H1 (cell line): ENCODE data around the gene FTSJ3. TPM values are rescaled to one million over a fixed set of nuclear protein-coding genes. Genes with fewer than 3 reads are reported as not detected.
"Not testable (repeated sequence)": the region's sequence is repeated elsewhere in the genome, so short reads cannot be mapped to it uniquely, and the experiment has no call there.

ENCODE experiments used
- CTCF ChIA-PET: fragments of 300-600 bp; sonication (Branson Sonifier 250); formaldehyde crosslinking; loops from one replicate; lab custom pipeline; 2021; ENCODE audit not compliant: partially characterized antibody; lab: Charles Lee
- POLR2A ChIA-PET: fragments of 300-600 bp; sonication (Branson Sonifier 250); formaldehyde crosslinking; loops from one replicate; lab custom pipeline; 2021; ENCODE audit warnings: inconsistent platforms; ENCODE audit not compliant: partially characterized antibody; lab: Charles Lee
- DNase-seq, 2 experiments: peaks; one replicate each; pipeline versions ENCODE4 v3.0.0 to v3.0.0-alpha.2; 2010 to 2022; ENCODE audit warnings: low spot score in 2 of 2, low read depth in 1 of 2, mixed read lengths in 1 of 2
- FAIRE-seq: peaks from 2 replicates; lab custom pipeline; 2011; peaks lifted over from hg19 to GRCh38; lab: Jason Lieb, UNC
- H2AFZ ChIP-seq: 2 replicates; pipeline ENCODE4 v1.8.1; 2012; ENCODE audit warnings: low read length, inconsistent platforms
- H2AK5ac ChIP-seq: 2 replicates; pipeline ENCODE4 v1.6.1; 2013; ENCODE audit warnings: low read depth, low read length
- H2BK120ac ChIP-seq: replicated peaks from 2 replicates; pipeline ENCODE3; 2013; ENCODE audit warnings: low read depth, low read length, inconsistent platforms
- H2BK12ac ChIP-seq: 2 replicates; pipeline ENCODE4 v1.6.1; 2013; ENCODE audit warnings: low read depth, low read length
- H2BK15ac ChIP-seq: 2 replicates; pipeline ENCODE4 v1.6.1; 2013; ENCODE audit warnings: low read length
- H2BK20ac ChIP-seq: 2 replicates; pipeline ENCODE4 v1.6.1; 2013; ENCODE audit warnings: low read length
- H2BK5ac ChIP-seq: 2 replicates; pipeline ENCODE4 v1.6.1; 2013; ENCODE audit warnings: low read depth, low read length
- H3K14ac ChIP-seq: 2 replicates; pipeline ENCODE4 v1.6.1; 2013; ENCODE audit warnings: inconsistent platforms; ENCODE audit not compliant: insufficient read length
- H3K18ac ChIP-seq: 2 replicates; pipeline ENCODE4 v1.6.1; 2013; ENCODE audit warnings: low read length; ENCODE audit errors: extremely low read depth
- H3K23ac ChIP-seq: 2 replicates; pipeline ENCODE4 v1.6.1; 2013; ENCODE audit warnings: inconsistent platforms; ENCODE audit not compliant: insufficient read length
- H3K23me2 ChIP-seq: 2 replicates; pipeline ENCODE4 v1.6.1; 2013; ENCODE audit warnings: low read depth, low read length
- H3K27ac ChIP-seq: 2 replicates; pipeline ENCODE4 v1.6.1; 2011; ENCODE audit warnings: low read depth, low read length, inconsistent platforms
- H3K27me3 ChIP-seq, 4 experiments: replicated peaks in 1 of 4; 1 replicate in 1 of 4; 2 replicates in 3 of 4; pipeline versions ENCODE4 v1.6.1 to v1.8.1; 2011 to 2013; ENCODE audit warnings: low read length in 3 of 4, mild to moderate bottlenecking in 3 of 4, inconsistent platforms in 2 of 4, mixed read lengths in 2 of 4, moderate library complexity in 1 of 4; ENCODE audit not compliant: control insufficient read depth in 3 of 4, insufficient read depth in 3 of 4; ENCODE audit errors: extremely low read depth in 1 of 4
- H3K36me3 ChIP-seq, 4 experiments: 2 replicates each; pipeline versions ENCODE4 v1.6.1 to v1.8.1; 2011 to 2013; ENCODE audit warnings: mild to moderate bottlenecking in 4 of 4, low read length in 3 of 4, moderate library complexity in 2 of 4, control low read depth in 1 of 4, inconsistent platforms in 1 of 4; ENCODE audit not compliant: insufficient read depth in 4 of 4, control insufficient read depth in 2 of 4
- H3K4ac ChIP-seq: replicated peaks from 2 replicates; pipeline ENCODE3; 2013; ENCODE audit warnings: low read length, low read depth, mixed read lengths, inconsistent platforms; ENCODE audit not compliant: insufficient read length
- H3K4me1 ChIP-seq, 4 experiments: replicated peaks in 1 of 4; 1 replicate in 1 of 4; 2 replicates in 3 of 4; pipeline versions ENCODE4 v1.6.1 to v1.8.1; 2011 to 2013; ENCODE audit warnings: low read length in 3 of 4, inconsistent platforms in 2 of 4, mixed read lengths in 1 of 4; ENCODE audit not compliant: insufficient read depth in 4 of 4, control insufficient read depth in 3 of 4
- H3K4me2 ChIP-seq, 2 experiments: 2 replicates each; pipeline versions ENCODE4 v1.6.1 to v1.8.1; 2011 to 2013; ENCODE audit warnings: low read depth in 2 of 2, low read length in 2 of 2, control low read depth in 1 of 2, inconsistent platforms in 1 of 2, mild to moderate bottlenecking in 1 of 2; ENCODE audit not compliant: insufficient read depth in 1 of 2
- H3K4me3 ChIP-seq, 4 experiments: fragments of 200-600, 300-600 bp in 1 of 4; sonication (generic), shearing (Covaris generic), sonication (Bioruptor Twin) in 1 of 4; 2 replicates each; pipeline versions ENCODE4 v1.5.1 to v1.8.1; 2011 to 2016; ENCODE audit warnings: low read length in 4 of 4, low read depth in 3 of 4, control low read depth in 2 of 4, inconsistent platforms in 2 of 4, mild to moderate bottlenecking in 2 of 4, mixed read lengths in 1 of 4, moderate library complexity in 1 of 4; ENCODE audit not compliant: insufficient read depth in 2 of 4; ENCODE audit errors: extremely low read depth in 1 of 4
- H3K56ac ChIP-seq: replicated peaks from 2 replicates; pipeline ENCODE3; 2013; ENCODE audit warnings: low read depth, mild to moderate bottlenecking, mixed read lengths, low read length, inconsistent platforms; ENCODE audit not compliant: insufficient read length
- H3K79me1 ChIP-seq: 2 replicates; pipeline ENCODE4 v1.6.1; 2013; ENCODE audit warnings: low read depth, low read length, control low read depth
- H3K79me2 ChIP-seq, 2 experiments: 2 replicates each; pipeline versions ENCODE4 v1.6.1 to v1.8.1; 2012 to 2013; ENCODE audit warnings: low read length in 2 of 2, mild to moderate bottlenecking in 2 of 2, inconsistent platforms in 1 of 2; ENCODE audit not compliant: insufficient read depth in 2 of 2, control insufficient read depth in 1 of 2
- H3K9ac ChIP-seq, 4 experiments: replicated peaks in 1 of 4; 1 replicate in 1 of 4; 2 replicates in 3 of 4; pipeline versions ENCODE4 v1.6.1 to v1.8.1; 2011 to 2013; ENCODE audit warnings: low read depth in 3 of 4, low read length in 3 of 4, control low read depth in 2 of 4, mild to moderate bottlenecking in 2 of 4, moderate library complexity in 2 of 4, inconsistent platforms in 1 of 4; ENCODE audit errors: extremely low read depth in 1 of 4
- H3K9me3 ChIP-seq, 2 experiments: 2 replicates each; pipeline versions ENCODE4 v1.6.1 to v1.8.1; 2012 to 2013; ENCODE audit warnings: mild to moderate bottlenecking in 2 of 2, moderate library complexity in 2 of 2, control low read depth in 1 of 2, inconsistent platforms in 1 of 2, low read depth in 1 of 2, low read length in 1 of 2, mixed read lengths in 1 of 2; ENCODE audit not compliant: insufficient read depth in 2 of 2
- H4K20me1 ChIP-seq, 2 experiments: replicated peaks in 1 of 2; 2 replicates each; pipeline versions ENCODE3 to v1.8.1; 2011 to 2013; ENCODE audit warnings: inconsistent platforms in 2 of 2, low read length in 2 of 2, mild to moderate bottlenecking in 1 of 2; ENCODE audit not compliant: insufficient read depth in 2 of 2, control insufficient read depth in 1 of 2
- H4K5ac ChIP-seq: 2 replicates; pipeline ENCODE4 v1.6.1; 2013; ENCODE audit warnings: low read length, low read depth, mixed read lengths, inconsistent platforms; ENCODE audit not compliant: insufficient read length
- H4K8ac ChIP-seq: 2 replicates; pipeline ENCODE4 v1.8.0; 2013; ENCODE audit warnings: mild to moderate bottlenecking, moderate library complexity, low read length, inconsistent platforms; ENCODE audit not compliant: insufficient read depth; ENCODE audit errors: extremely low read depth
- H4K91ac ChIP-seq: replicated peaks from 2 replicates; pipeline ENCODE3; 2013; ENCODE audit warnings: low read length, mixed read lengths, inconsistent platforms; ENCODE audit not compliant: insufficient read length
- CTCF ChIP-seq, 3 experiments: IDR thresholded peaks; 1 replicate in 2 of 3; 2 replicates in 1 of 3; pipeline versions ENCODE4 v1.5.1 to v1.6.1; 2011; ENCODE audit warnings: low read length in 3 of 3, mild to moderate bottlenecking in 3 of 3, inconsistent platforms in 2 of 3, low read depth in 1 of 3, moderate library complexity in 1 of 3; ENCODE audit not compliant: insufficient read depth in 1 of 3; ENCODE audit errors: control extremely low read depth in 1 of 3
- WGBS, 2 experiments: shearing (Covaris generic) in 1 of 2; methylation state at CpG; one replicate each; pipeline versions ENCODE4 v1.1.6 to v1.1.7; 2013 to 2015; ENCODE audit warnings: low lambda C conversion rate in 2 of 2, mixed read lengths in 2 of 2, inconsistent platforms in 1 of 2, low coverage in 1 of 2, missing lambda C conversion rate in 1 of 2; ENCODE audit not compliant: insufficient replicate concordance in 2 of 2, insufficient coverage in 1 of 2, insufficient read length in 1 of 2; ENCODE audit errors: extremely low coverage in 1 of 2, missing lambda C conversion rate in 1 of 2; 5-methylcytosine and 5-hydroxymethylcytosine counted together
- polyA plus RNA-seq, 7 experiments: library from polyadenylated mRNA; depleted of rRNA in 3 of 7; stranded (reverse) in 5 of 7; unstranded in 2 of 7; fragments of >200 nt in 5 of 7; fragments of 200-250 nt in 2 of 7; gene quantifications; 1 replicate in 5 of 7; 2 replicates in 1 of 7; 4 replicates in 1 of 7; pipeline versions ENCODE4 v1.2.1 to v1.2.3, GENCODE V29; 2011 to 2013; ENCODE audit warnings: missing spikeins in 2 of 7, mixed read lengths in 2 of 7
- total RNA-seq: library from RNA; stranded (reverse); fragmentation: NEBNext Ultra II Directional; extraction: Animal tissue kit (Norgen Biotek cat#: 25700); gene quantifications from 2 replicates; pipeline ENCODE4 v1.2.1, GENCODE V29; 2021

The FTSJ3 gene
- total and polyA plus RNA-seq, 2 of the 8 experiments (the other 6 are each of a cell fraction or from before 2014, with no cell fraction given): 42.7 to 77.2 TPM

- H3K4me2 ChIP-seq, H3K23me2 ChIP-seq, H3K79me2 ChIP-seq, H2BK5ac ChIP-seq, H3K79me1 ChIP-seq, H2AK5ac ChIP-seq, H3K4ac ChIP-seq, FAIRE-seq, H3K27ac ChIP-seq, H4K8ac ChIP-seq, H3K18ac ChIP-seq, H3K9me3 ChIP-seq, H3K4me1 ChIP-seq, H2BK20ac ChIP-seq, H2BK12ac ChIP-seq, H4K91ac ChIP-seq, H2BK120ac ChIP-seq, H4K5ac ChIP-seq, DNase-seq, H3K27me3 ChIP-seq, H3K14ac ChIP-seq, H2AFZ ChIP-seq, H3K9ac ChIP-seq, H2BK15ac ChIP-seq, H3K36me3 ChIP-seq, H3K23ac ChIP-seq, H3K4me3 ChIP-seq, H4K20me1 ChIP-seq, H3K56ac ChIP-seq: not testable (repeated sequence)
- CTCF ChIA-PET: interaction anchor here (0.6 to 8.0 kb wide), 13 partner anchors 9 to 156 kb away, joined by 3 to 66 read pairs (median 4); partner anchors contain the start of gene GH2
- TF ChIP-seq CTCF (IDR thresholded peaks at IDR 0.05; ENCODE audit: control extremely low read depth in 1 of 3, insufficient read depth in 1 of 3, low read depth in 1 of 3, low read length in 3 of 3): peak in 2 of 3 experiments; percentile 13 to 23; a peak in 1 of 4 replicates
- POLR2A ChIA-PET: interaction anchor here (0.6 to 0.8 kb wide), 2 partner anchors 10 to 19 kb away, joined by 3 read pairs; no protein-coding TSS in a partner anchor
- WGBS, 2 experiments: 56% methylated on average over 9 of the region's 9 CpGs; no CpG with 5 or more reads in 1 of the 2 experiments
Observed at GRCh38 chr17:63869491-63870291, 42.2 kb upstream of the FTSJ3 start.
